ENCODE results near the gene MCOLN2. TPM values are rescaled to one million over a fixed set of nuclear protein-coding genes. Genes with fewer than 3 reads are reported as not detected.
A peak's percentile ranks its signal among the peaks of the same experiment; 100 is the strongest.

The MCOLN2 gene
- total and polyA plus RNA-seq, 3 donors from 2014 or later, result 2.5 to 6.3 (median 3.2) TPM

DNA sequence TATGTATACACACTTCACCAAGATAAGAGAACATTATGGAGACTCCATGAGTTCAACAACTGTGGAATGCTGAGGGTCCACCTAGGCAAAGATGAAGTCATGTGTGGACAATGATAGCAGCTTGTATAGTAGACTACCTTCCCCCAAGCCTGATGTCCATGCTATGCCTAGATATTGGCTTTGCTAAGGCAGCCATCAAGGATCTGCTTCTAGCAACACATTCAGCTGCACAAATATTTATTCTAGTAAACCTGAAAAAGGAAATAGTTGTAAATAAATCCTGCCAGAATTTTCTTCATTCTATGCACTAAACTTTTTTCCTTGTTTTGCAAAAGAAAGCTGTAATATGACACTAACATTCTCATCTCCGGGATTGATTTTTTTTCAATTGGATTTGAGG lies 96.9 kb downstream of the MCOLN2 start:
- 58 to 66% methylated on average over 1 of the region's 1 CpG for WGBS, 2 donors
- no peak for DNase-seq
- Histone ChIP-seq H3K9me3 (no peaks in the 10 kb centered on the region), H3K27me3 (no peaks in the 10 kb centered on the region), H3K4me3 (no peak overlapping the region), H3K4me1 (no peaks in the 10 kb centered on the region), H3K27ac (no peak overlapping the region), H3K36me3 (ENCODE audit: low read depth, missing control alignments) (no peaks in the 10 kb centered on the region)
- TF ChIP-seq, protein P1, sequence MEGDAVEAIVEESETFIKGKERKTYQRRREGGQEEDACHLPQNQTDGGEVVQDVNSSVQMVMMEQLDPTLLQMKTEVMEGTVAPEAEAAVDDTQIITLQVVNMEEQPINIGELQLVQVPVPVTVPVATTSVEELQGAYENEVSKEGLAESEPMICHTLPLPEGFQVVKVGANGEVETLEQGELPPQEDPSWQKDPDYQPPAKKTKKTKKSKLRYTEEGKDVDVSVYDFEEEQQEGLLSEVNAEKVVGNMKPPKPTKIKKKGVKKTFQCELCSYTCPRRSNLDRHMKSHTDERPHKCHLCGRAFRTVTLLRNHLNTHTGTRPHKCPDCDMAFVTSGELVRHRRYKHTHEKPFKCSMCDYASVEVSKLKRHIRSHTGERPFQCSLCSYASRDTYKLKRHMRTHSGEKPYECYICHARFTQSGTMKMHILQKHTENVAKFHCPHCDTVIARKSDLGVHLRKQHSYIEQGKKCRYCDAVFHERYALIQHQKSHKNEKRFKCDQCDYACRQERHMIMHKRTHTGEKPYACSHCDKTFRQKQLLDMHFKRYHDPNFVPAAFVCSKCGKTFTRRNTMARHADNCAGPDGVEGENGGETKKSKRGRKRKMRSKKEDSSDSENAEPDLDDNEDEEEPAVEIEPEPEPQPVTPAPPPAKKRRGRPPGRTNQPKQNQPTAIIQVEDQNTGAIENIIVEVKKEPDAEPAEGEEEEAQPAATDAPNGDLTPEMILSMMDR (IDR thresholded peaks at IDR 0.05), result no peak
- intact Hi-C loops (cut with DNase I; ENCODE audit: low total_unique reads), result no loop called here

GRCh38 chr1:84896279-84896678 lies 100.6 kb downstream of the MCOLN2 start:
- H3K4me3 ChIP-seq, result no peak overlapping the region
- intact Hi-C loops (cut with DNase I; ENCODE audit: low total_unique reads), result no loop called here
- DNase-seq, result no peak
- H3K9me3 ChIP-seq, result no peaks in the 10 kb centered on the region
- no peaks in the 10 kb centered on the region for H3K36me3 ChIP-seq (ENCODE audit: low read depth, missing control alignments)
- TF ChIP-seq, protein P1 (IDR thresholded peaks at IDR 0.05), result no peak
- TF ChIP-seq POLR2A (IDR thresholded peaks at IDR 0.05), result no peak
- 78 to 88% methylated on average over 2 of the region's 2 CpGs for WGBS, 2 donors
- H3K27ac ChIP-seq, result no peak overlapping the region
- no peaks in the 10 kb centered on the region for H3K27me3 ChIP-seq
- H3K4me1 ChIP-seq, result no peaks in the 10 kb centered on the region

- H3K36me3 ChIP-seq (ENCODE audit: low read depth, missing control alignments), result no peaks in the 10 kb centered on the region
- H3K27me3 ChIP-seq, result no peaks in the 10 kb centered on the region
- H3K9me3 ChIP-seq, result no peaks in the 10 kb centered on the region
- DNase-seq, result peak; percentile 84
- intact Hi-C loops (cut with DNase I; ENCODE audit: low total_unique reads), result no loop called here
- H3K4me1 ChIP-seq, result no peaks in the 10 kb centered on the region
- TF ChIP-seq POLR2A (IDR thresholded peaks at IDR 0.05), result no peak
- TF ChIP-seq, protein P1 (IDR thresholded peaks at IDR 0.05), result no peak
- peak within 1 kb of the TSS; percentile 15 to 50 for H3K27ac ChIP-seq
- H3K4me3 ChIP-seq, result peak within 1 kb of the TSS; percentile 51 to 67
- WGBS, 2 donors, result 1 to 3% methylated on average over 36 to 64 of the region's 93 CpGs
Observed at GRCh38 chr1:84892705-84893618, 104.0 kb downstream of the MCOLN2 start, which contains the start of gene LPAR3. LPAR3 (minus strand) TSS chr1:84893206; CDS start chr1:84866120, 27,086 bp downstream.

DNA sequence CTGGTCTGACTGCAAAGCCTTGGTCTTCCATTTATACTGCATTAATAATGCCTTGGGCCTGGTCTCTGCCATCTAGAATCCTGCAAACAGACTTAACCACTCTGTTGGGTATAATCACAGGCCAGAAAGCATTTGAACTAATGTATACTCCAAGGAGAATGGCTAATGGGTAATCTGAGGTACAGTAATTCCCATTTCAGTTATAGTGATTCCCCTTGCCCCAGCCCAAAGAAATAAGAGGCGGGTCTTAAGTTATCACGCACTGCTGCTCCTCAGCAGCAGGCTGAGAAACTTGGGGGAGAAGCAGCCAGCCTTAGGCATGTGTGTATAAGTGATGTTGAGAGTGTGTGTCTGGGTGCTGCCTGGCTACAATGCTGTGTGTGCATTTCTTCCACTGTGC lies 106.3 kb downstream of the MCOLN2 start:
- Histone ChIP-seq H3K27me3 (no peaks in the 10 kb centered on the region), H3K9me3 (no peaks in the 10 kb centered on the region), H3K36me3 (ENCODE audit: low read depth, missing control alignments) (no peaks in the 10 kb centered on the region), H3K4me1 (no peaks in the 10 kb centered on the region), H3K4me3 (no peak overlapping the region), H3K27ac (no peak overlapping the region)
- DNase-seq, result no peak
- TF ChIP-seq POLR2A (IDR thresholded peaks at IDR 0.05), result no peak
- intact Hi-C loops (cut with DNase I; ENCODE audit: low total_unique reads), result no loop called here
- 62 to 69% methylated on average over 2 of the region's 2 CpGs for WGBS, 2 donors

DNA sequence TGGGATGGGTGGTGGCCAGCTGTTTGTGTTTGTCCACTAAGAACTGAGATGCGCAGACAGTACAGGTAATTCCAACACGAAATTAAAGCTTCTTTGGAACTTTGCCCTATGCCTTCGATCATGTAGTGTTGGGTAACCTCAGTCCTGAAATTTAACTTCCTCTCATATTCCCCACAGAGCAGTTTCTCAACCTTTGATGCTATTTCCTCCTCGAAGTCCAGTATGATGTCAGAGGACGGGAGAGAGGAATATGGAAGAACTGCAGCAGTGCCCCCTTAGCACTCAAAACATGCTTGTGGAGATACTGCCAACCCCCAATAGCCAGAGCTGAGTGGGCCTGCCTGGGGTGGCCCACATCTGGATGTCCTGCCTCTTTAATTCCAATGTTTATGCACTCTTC lies 107.5 kb downstream of the MCOLN2 start:
- H3K4me3 ChIP-seq, result no peak overlapping the region
- H3K27me3 ChIP-seq, result no peaks in the 10 kb centered on the region
- intact Hi-C loops (cut with DNase I; ENCODE audit: low total_unique reads), result no loop called here
- H3K4me1 ChIP-seq, result no peaks in the 10 kb centered on the region
- H3K36me3 ChIP-seq (ENCODE audit: low read depth, missing control alignments), result no peaks in the 10 kb centered on the region
- H3K9me3 ChIP-seq, result no peaks in the 10 kb centered on the region
- DNase-seq, result no peak
- WGBS, 2 donors, result 75 to 81% methylated on average over 5 of the region's 5 CpGs
- no peak overlapping the region for H3K27ac ChIP-seq
- TF ChIP-seq POLR2A (IDR thresholded peaks at IDR 0.05), result no peak
- TF ChIP-seq, protein P1 (IDR thresholded peaks at IDR 0.05), result no peak
